SU-DHL-6 (cell line): ENCODE data around the gene CACNA1C.

Experiments used
- H2AFZ ChIP-seq: fragments of 200-600 bp; sonication (generic); 2 replicates; pipeline ENCODE4 v1.6.1; 2014; ENCODE audit warnings: low read depth, mild to moderate bottlenecking, moderate library complexity, mixed read lengths, antibody characterized with exemption, low read length; ENCODE audit not compliant: severe bottlenecking
- H3F3A ChIP-seq: fragments of 200-600 bp; shearing (Covaris generic); 2 replicates; pipeline ENCODE4 v1.6.0; 2016; ENCODE audit warnings: antibody characterized with exemption, mild to moderate bottlenecking; ENCODE audit not compliant: insufficient read depth
- H3K27ac ChIP-seq: fragments of 200-600 bp; sonication (generic); 2 replicates; pipeline ENCODE4 v1.5.1; 2016; ENCODE audit warnings: low read depth, mild to moderate bottlenecking, low read length, moderate library complexity, mixed read lengths
- H3K27me3 ChIP-seq: fragments of 200-600 bp; sonication (generic), shearing (Covaris generic); 2 replicates; pipeline ENCODE4 v1.6.0; 2014; ENCODE audit warnings: mild to moderate bottlenecking, low read length
- H3K36me3 ChIP-seq: fragments of 200-600 bp; sonication (generic); 2 replicates; pipeline ENCODE4 v1.6.1; 2014; ENCODE audit warnings: mild to moderate bottlenecking, low read length, mixed read lengths
- H3K4me2 ChIP-seq: fragments of 300-600, 200-600 bp; shearing (Covaris generic), sonication (generic); 2 replicates; pipeline ENCODE4 v1.6.0; 2014; ENCODE audit warnings: low read length, low read depth, mild to moderate bottlenecking; ENCODE audit not compliant: poor library complexity, severe bottlenecking
- H3K4me3 ChIP-seq: fragments of 200-600 bp; sonication (generic); 2 replicates; pipeline ENCODE4 v1.5.1; 2014; ENCODE audit warnings: antibody characterized with exemption, low read length, mild to moderate bottlenecking, mixed read lengths; ENCODE audit not compliant: insufficient read depth, poor library complexity, severe bottlenecking
- H3K79me2 ChIP-seq: fragments of 200-600 bp; sonication (generic); 2 replicates; pipeline ENCODE4 v1.6.1; 2014; ENCODE audit warnings: mild to moderate bottlenecking, low read length, moderate library complexity; ENCODE audit not compliant: insufficient read depth
- H3K9ac ChIP-seq: fragments of 200-600 bp; sonication (generic); 2 replicates; pipeline ENCODE4 v1.7.0; 2014; ENCODE audit warnings: mild to moderate bottlenecking, low read length
- H3K9me2 ChIP-seq: fragments of 200-600 bp; sonication (generic); replicated peaks from 2 replicates; pipeline ENCODE4 v1.6.1; 2014; ENCODE audit warnings: low read length; ENCODE audit not compliant: insufficient read depth
- H3K9me3 ChIP-seq: fragments of 200-600 bp; sonication (generic); 2 replicates; pipeline ENCODE4 v1.6.1; 2014; ENCODE audit warnings: low read length, mixed read lengths; ENCODE audit not compliant: insufficient read depth
- H4K20me1 ChIP-seq: fragments of 200-600 bp; sonication (generic); 2 replicates; pipeline ENCODE4 v1.6.1; 2014; ENCODE audit warnings: low read depth, mild to moderate bottlenecking, antibody characterized with exemption, low read length, moderate library complexity, mixed read lengths
- EZH2phosphoT487 ChIP-seq: fragments of 200-600 bp; sonication (generic), shearing (Covaris generic); conservative IDR thresholded peaks from 2 replicates; pipeline ENCODE4 v1.6.1; 2018; ENCODE audit warnings: mild to moderate bottlenecking, antibody characterized with exemption, low read length, moderate library complexity, mixed read lengths
- TF ChIP-seq, protein P1 (sequence below): fragments of 200-600 bp; sonication (generic); IDR thresholded peaks from one replicate; pipeline ENCODE4 v1.5.1; 2017; ENCODE audit warnings: antibody characterized with exemption, mild to moderate bottlenecking, low read length, moderate library complexity; ENCODE audit not compliant: insufficient read depth, poor library complexity, severe bottlenecking

The CACNA1C gene

DNA sequence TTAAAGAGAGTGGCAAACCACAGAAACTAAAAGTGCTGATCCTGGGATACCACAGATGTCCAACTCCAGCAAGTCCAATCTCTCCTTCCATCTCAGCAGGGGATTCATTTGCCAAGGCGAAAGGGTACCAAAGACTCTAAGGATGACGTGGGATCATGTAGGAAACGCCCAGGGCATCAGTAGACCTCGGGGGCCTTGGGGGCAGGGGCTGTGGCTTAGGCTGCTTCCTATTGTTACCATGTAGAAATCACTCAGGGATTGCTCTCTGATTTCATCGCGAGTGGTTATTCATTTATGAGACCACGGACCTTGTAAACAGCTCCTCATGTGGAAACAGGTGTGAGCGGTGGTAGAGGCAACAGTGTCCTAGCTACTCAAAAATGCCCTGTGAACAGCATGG, 592.7 kb downstream of the CACNA1C start:
- H3K27me3 ChIP-seq, result no peaks in the 10 kb centered on the region
- H3K9me2 ChIP-seq, result no peaks in the 10 kb centered on the region
- no peak overlapping the region for H3K4me3 ChIP-seq
- no peak overlapping the region for H3K27ac ChIP-seq
- H3K9ac ChIP-seq, result no peak overlapping the region
- H3K4me2 ChIP-seq, result no peak overlapping the region
- no peaks in the 10 kb centered on the region for H3K9me3 ChIP-seq
- H3K36me3 ChIP-seq, result no peaks in the 10 kb centered on the region
- no peaks in the 10 kb centered on the region for H3K79me2 ChIP-seq
- H3F3A ChIP-seq, result no peaks in the 10 kb centered on the region
- no peak for TF ChIP-seq EZH2phosphoT487
- TF ChIP-seq, protein P1, sequence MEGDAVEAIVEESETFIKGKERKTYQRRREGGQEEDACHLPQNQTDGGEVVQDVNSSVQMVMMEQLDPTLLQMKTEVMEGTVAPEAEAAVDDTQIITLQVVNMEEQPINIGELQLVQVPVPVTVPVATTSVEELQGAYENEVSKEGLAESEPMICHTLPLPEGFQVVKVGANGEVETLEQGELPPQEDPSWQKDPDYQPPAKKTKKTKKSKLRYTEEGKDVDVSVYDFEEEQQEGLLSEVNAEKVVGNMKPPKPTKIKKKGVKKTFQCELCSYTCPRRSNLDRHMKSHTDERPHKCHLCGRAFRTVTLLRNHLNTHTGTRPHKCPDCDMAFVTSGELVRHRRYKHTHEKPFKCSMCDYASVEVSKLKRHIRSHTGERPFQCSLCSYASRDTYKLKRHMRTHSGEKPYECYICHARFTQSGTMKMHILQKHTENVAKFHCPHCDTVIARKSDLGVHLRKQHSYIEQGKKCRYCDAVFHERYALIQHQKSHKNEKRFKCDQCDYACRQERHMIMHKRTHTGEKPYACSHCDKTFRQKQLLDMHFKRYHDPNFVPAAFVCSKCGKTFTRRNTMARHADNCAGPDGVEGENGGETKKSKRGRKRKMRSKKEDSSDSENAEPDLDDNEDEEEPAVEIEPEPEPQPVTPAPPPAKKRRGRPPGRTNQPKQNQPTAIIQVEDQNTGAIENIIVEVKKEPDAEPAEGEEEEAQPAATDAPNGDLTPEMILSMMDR, result no peak
- H4K20me1 ChIP-seq, result no peaks in the 10 kb centered on the region
- H2AFZ ChIP-seq, result no peak overlapping the region

DNA sequence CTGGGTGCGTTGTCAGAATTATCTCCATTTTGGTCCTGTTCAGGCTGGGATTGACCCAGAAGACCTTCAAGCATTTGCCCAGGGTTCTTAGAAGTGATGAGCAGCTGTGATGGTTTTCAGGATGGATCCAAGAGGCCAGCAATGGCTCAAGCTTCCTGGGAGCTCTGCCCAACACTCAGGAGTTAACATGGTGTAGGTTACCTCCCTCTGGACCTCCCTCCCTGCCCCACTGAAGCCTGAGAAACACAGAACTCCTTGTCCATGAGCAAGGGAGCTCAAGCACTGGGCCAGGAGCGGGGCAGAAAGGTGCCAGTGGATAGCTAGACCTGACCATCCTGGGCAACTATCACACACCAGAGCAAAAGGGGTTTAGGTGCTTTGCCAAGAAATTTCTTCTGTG, 593.6 kb downstream of the CACNA1C start:
- no peak overlapping the region for H3K27ac ChIP-seq
- H3K27me3 ChIP-seq, result no peaks in the 10 kb centered on the region
- H3K4me3 ChIP-seq, result no peak overlapping the region
- no peaks in the 10 kb centered on the region for H3K9me2 ChIP-seq
- H3F3A ChIP-seq, result no peaks in the 10 kb centered on the region
- H3K9me3 ChIP-seq, result no peaks in the 10 kb centered on the region
- H4K20me1 ChIP-seq, result no peaks in the 10 kb centered on the region
- TF ChIP-seq, protein P1, result no peak
- no peak for TF ChIP-seq EZH2phosphoT487
- H3K9ac ChIP-seq, result no peak overlapping the region
- H2AFZ ChIP-seq, result no peak overlapping the region
- no peak overlapping the region for H3K4me2 ChIP-seq
- H3K36me3 ChIP-seq, result no peaks in the 10 kb centered on the region
- H3K79me2 ChIP-seq, result no peaks in the 10 kb centered on the region

DNA sequence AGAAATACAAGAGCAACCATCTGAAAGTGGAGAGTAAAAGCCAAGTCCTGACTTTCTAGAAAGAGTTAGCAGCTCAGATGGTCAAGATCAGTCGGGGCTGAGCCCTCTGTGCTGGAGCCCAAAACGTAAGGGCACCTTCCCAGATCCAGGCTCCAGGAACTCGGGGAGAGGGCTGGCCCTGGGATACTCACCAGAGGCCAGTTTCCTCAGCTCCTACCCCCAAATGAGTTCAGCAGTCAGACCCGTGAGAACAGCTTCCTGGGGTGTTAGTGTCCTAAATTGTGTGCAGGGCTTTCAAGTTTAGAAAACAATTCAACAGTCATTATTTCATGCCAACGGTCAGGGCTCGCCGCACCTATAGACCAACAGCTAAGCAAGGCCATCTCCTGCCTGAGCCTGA, 594.4 kb downstream of the CACNA1C start:
- Histone ChIP-seq H3K9ac (no peak overlapping the region), H3K27me3 (no peaks in the 10 kb centered on the region), H3K9me2 (no peaks in the 10 kb centered on the region), H3K4me3 (no peak overlapping the region), H3K79me2 (no peaks in the 10 kb centered on the region), H3K4me2 (no peak overlapping the region), H3K36me3 (no peaks in the 10 kb centered on the region), H3F3A (no peaks in the 10 kb centered on the region), H3K27ac (no peak overlapping the region), H2AFZ (no peak overlapping the region), H4K20me1 (no peaks in the 10 kb centered on the region), H3K9me3 (no peaks in the 10 kb centered on the region)
- TF ChIP-seq, protein P1, result no peak
- no peak for TF ChIP-seq EZH2phosphoT487

DNA sequence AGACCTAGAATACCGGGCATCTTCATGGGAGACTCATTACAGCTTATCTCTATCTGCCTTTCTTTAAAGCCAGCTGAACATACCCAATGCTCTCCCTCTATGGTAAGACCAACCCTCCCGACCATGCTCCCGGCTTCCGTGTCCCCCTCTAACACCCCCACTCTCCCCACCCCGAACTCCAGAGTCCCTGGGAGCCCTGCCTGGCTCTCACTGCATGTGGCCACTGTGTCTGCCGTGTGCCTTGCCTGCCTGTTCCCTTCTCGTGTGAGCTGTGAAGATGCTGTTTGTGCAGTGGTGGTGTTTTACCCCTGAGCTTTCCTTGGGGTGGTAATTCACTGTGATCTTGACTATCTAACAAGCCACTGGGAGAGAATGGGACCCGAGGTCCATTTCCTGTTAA, 595.6 kb downstream of the CACNA1C start:
- H3K27me3 ChIP-seq, result no peaks in the 10 kb centered on the region
- H3K4me3 ChIP-seq, result no peak overlapping the region
- no peaks in the 10 kb centered on the region for H3F3A ChIP-seq
- no peak overlapping the region for H3K4me2 ChIP-seq
- H3K36me3 ChIP-seq, result no peaks in the 10 kb centered on the region
- H3K9me2 ChIP-seq, result no peaks in the 10 kb centered on the region
- no peak overlapping the region for H2AFZ ChIP-seq
- TF ChIP-seq, protein P1, result no peak
- H3K27ac ChIP-seq, result no peak overlapping the region
- no peaks in the 10 kb centered on the region for H4K20me1 ChIP-seq
- H3K79me2 ChIP-seq, result no peaks in the 10 kb centered on the region
- H3K9ac ChIP-seq, result no peak overlapping the region
- H3K9me3 ChIP-seq, result no peaks in the 10 kb centered on the region
